Keratinocyte (primary cell): ENCODE data around the gene SNTG2.

Source experiments
- CTCF ChIP-seq, 3 experiments: IDR thresholded peaks in 1 of 3; conservative IDR thresholded peaks in 1 of 3; optimal IDR thresholded peaks in 1 of 3; 2 replicates in 2 of 3; 3 replicates in 1 of 3; pipeline versions ENCODE3 to v1.5.1; 2011; ENCODE audit warnings: low read length in 3 of 3, mild to moderate bottlenecking in 3 of 3, moderate library complexity in 2 of 3, control low read depth in 1 of 3, inconsistent platforms in 1 of 3; ENCODE audit not compliant: insufficient read depth in 2 of 3; ENCODE audit errors: extremely low read depth in 1 of 3
- EZH2 ChIP-seq: IDR thresholded peaks from one replicate; pipeline ENCODE4 v1.6.1; 2012; ENCODE audit warnings: inconsistent platforms, mild to moderate bottlenecking, low read length, moderate library complexity

GRCh38 chr2:1371082-1371481, 420.4 kb downstream of the SNTG2 start:
- TF ChIP-seq EZH2 (no peak), CTCF (optimal IDR thresholded peaks at IDR 0.05 in 1 of 3, IDR thresholded peaks at IDR 0.05 in 1 of 3, conservative IDR thresholded peaks at IDR 0.05 in 1 of 3; ENCODE audit: extremely low read depth in 1 of 3, insufficient read depth in 2 of 3, low read length in 3 of 3) (no peak)
